Measurements from ENCODE around the gene IRAK4.

DNA sequence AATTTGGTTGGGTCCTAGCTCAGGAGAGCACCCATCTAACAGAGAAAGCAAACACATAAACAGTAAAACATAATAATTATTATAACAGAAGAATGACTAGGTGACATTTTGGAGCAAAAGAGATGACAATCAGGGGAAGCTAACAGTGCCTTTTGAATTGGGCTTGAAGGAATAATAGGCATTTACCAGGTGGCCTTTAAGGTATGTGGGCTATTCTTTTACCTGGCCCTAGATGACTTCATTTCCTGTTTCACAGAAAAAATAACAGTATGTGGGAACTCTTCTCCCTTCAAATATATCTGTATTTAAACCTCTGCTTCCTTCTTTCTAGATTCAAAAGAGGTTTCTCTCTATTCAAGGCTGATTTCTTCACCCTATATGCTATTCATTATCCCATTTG, 3.8 kb downstream of the IRAK4 start:
- no peak for TF ChIP-seq POLR2A (IDR thresholded peaks at IDR 0.05; ENCODE audit: low read depth, low read length)
- TF ChIP-seq POLR2AphosphoS5 (IDR thresholded peaks at IDR 0.05; ENCODE audit: low read depth, low read length): no peak
- no peak for TF ChIP-seq POU2F2 (IDR thresholded peaks at IDR 0.05; ENCODE audit: low read depth, low read length)

All from GM12891 (cell line).